ENCODE results near the gene CPS1.

CPS1 gene

GRCh38 chr2:210539035-210539434 is 17.4 kb upstream of the CPS1 start:
- no peak for TF ChIP-seq EP300 (IDR thresholded peaks at IDR 0.05; ENCODE audit: borderline replicate concordance)
- no peak for TF ChIP-seq TAF1 (IDR thresholded peaks at IDR 0.05; ENCODE audit: low read depth)
- no peak for TF ChIP-seq EGR1 (IDR thresholded peaks at IDR 0.05)
- no peak for TF ChIP-seq ZBTB7A (IDR thresholded peaks at IDR 0.05; ENCODE audit: low read depth)
- no peak for TF ChIP-seq USF1 (IDR thresholded peaks at IDR 0.05)

GRCh38 chr2:210539578-210540416 is 16.6 kb upstream of the CPS1 start:
- TF ChIP-seq TEAD4 (IDR thresholded peaks at IDR 0.05) (no peak), FOXM1 (IDR thresholded peaks at IDR 0.05; ENCODE audit: borderline replicate concordance, low read depth) (no peak), RAD21 (IDR thresholded peaks at IDR 0.05; ENCODE audit: low read depth) (no peak), EGR1 (IDR thresholded peaks at IDR 0.05) (no peak), TCF12 (IDR thresholded peaks at IDR 0.05; ENCODE audit: low read depth) (no peak), CEBPB (IDR thresholded peaks at IDR 0.05) (no peak)

- TF ChIP-seq CEBPB (IDR thresholded peaks at IDR 0.05), result no peak
- TF ChIP-seq EGR1 (IDR thresholded peaks at IDR 0.05), result no peak
- TF ChIP-seq EP300 (IDR thresholded peaks at IDR 0.05; ENCODE audit: borderline replicate concordance), result no peak
- no peak for TF ChIP-seq RAD21 (IDR thresholded peaks at IDR 0.05; ENCODE audit: low read depth)
- TF ChIP-seq TAF1 (IDR thresholded peaks at IDR 0.05; ENCODE audit: low read depth), result no peak
- no peak for TF ChIP-seq MAX (IDR thresholded peaks at IDR 0.05)
- TF ChIP-seq CREB1 (IDR thresholded peaks at IDR 0.05; ENCODE audit: low read depth), result no peak
- TF ChIP-seq TCF12 (IDR thresholded peaks at IDR 0.05; ENCODE audit: low read depth), result no peak
- TF ChIP-seq TEAD4 (IDR thresholded peaks at IDR 0.05), result no peak
- TF ChIP-seq FOXM1 (IDR thresholded peaks at IDR 0.05; ENCODE audit: borderline replicate concordance, low read depth), result no peak
- no peak for TF ChIP-seq ZBTB7A (IDR thresholded peaks at IDR 0.05; ENCODE audit: low read depth)
- no peak for TF ChIP-seq YY1 (IDR thresholded peaks at IDR 0.05; ENCODE audit: low read depth)
Measured at GRCh38 chr2:210540471-210540870, 15.9 kb upstream of the CPS1 start.

- TF ChIP-seq NFIC (IDR thresholded peaks at IDR 0.05), result no peak
- no peak for TF ChIP-seq TCF12 (IDR thresholded peaks at IDR 0.05; ENCODE audit: low read depth)
- no peak for TF ChIP-seq CEBPB (IDR thresholded peaks at IDR 0.05)
- no peak for TF ChIP-seq REST (IDR thresholded peaks at IDR 0.05; ENCODE audit: low read depth)
- TF ChIP-seq TEAD4 (IDR thresholded peaks at IDR 0.05), result no peak
- no peak for TF ChIP-seq YY1 (IDR thresholded peaks at IDR 0.05; ENCODE audit: low read depth)
- TF ChIP-seq RAD21 (IDR thresholded peaks at IDR 0.05; ENCODE audit: low read depth), result no peak
- TF ChIP-seq TAF1 (IDR thresholded peaks at IDR 0.05; ENCODE audit: low read depth), result no peak
- no peak for TF ChIP-seq EGR1 (IDR thresholded peaks at IDR 0.05)
- TF ChIP-seq MAX (IDR thresholded peaks at IDR 0.05), result no peak
- TF ChIP-seq ZBTB7A (IDR thresholded peaks at IDR 0.05; ENCODE audit: low read depth), result no peak
- no peak for TF ChIP-seq CREB1 (IDR thresholded peaks at IDR 0.05; ENCODE audit: low read depth)
- no peak for TF ChIP-seq USF1 (IDR thresholded peaks at IDR 0.05)
- TF ChIP-seq FOXM1 (IDR thresholded peaks at IDR 0.05; ENCODE audit: borderline replicate concordance, low read depth), result no peak
- TF ChIP-seq EP300 (IDR thresholded peaks at IDR 0.05; ENCODE audit: borderline replicate concordance), result no peak
Measured at GRCh38 chr2:210540900-210541289, 15.5 kb upstream of the CPS1 start.

GRCh38 chr2:210541290-210541902 is 15.0 kb upstream of the CPS1 start:
- no peak for TF ChIP-seq REST (IDR thresholded peaks at IDR 0.05; ENCODE audit: low read depth)
- TF ChIP-seq EGR1 (IDR thresholded peaks at IDR 0.05), result no peak
- no peak for TF ChIP-seq YY1 (IDR thresholded peaks at IDR 0.05; ENCODE audit: low read depth)
- TF ChIP-seq FOXM1 (IDR thresholded peaks at IDR 0.05; ENCODE audit: borderline replicate concordance, low read depth), result no peak
- no peak for TF ChIP-seq RAD21 (IDR thresholded peaks at IDR 0.05; ENCODE audit: low read depth)
- TF ChIP-seq NFIC (IDR thresholded peaks at IDR 0.05), result no peak
